H9 (cell line): ENCODE measurements around the gene VDR. TPM values are rescaled to one million over a fixed set of nuclear protein-coding genes. Genes with fewer than 3 reads are reported as not detected.

Source experiments
- DNase-seq: peaks from one replicate; pipeline ENCODE4 v3.0.0-alpha.2; 2017
- H2AFZ ChIP-seq: one replicate; pipeline ENCODE4 v1.6.1; 2013; ENCODE audit warnings: mild to moderate bottlenecking, low read length, control low read depth, moderate library complexity
- H2AK5ac ChIP-seq: 2 replicates; pipeline ENCODE4 v1.6.1; 2013; ENCODE audit warnings: low read length, control low read depth, mixed read lengths; ENCODE audit not compliant: insufficient read length
- H2BK120ac ChIP-seq: one replicate; pipeline ENCODE4 v1.6.1; 2013; ENCODE audit warnings: low read depth, mild to moderate bottlenecking, low read length, control low read depth, inconsistent platforms; ENCODE audit not compliant: poor library complexity, severe bottlenecking
- H2BK12ac ChIP-seq: 2 replicates; pipeline ENCODE4 v1.6.1; 2013; ENCODE audit warnings: low read length, control low read depth, mixed read lengths, low read depth; ENCODE audit not compliant: insufficient read length
- H2BK15ac ChIP-seq: 2 replicates; pipeline ENCODE4 v1.6.1; 2013; ENCODE audit warnings: low read depth, low read length, control low read depth
- H2BK20ac ChIP-seq: one replicate; pipeline ENCODE4 v1.6.1; 2013; ENCODE audit warnings: low read depth, mild to moderate bottlenecking, low read length, control low read depth, inconsistent platforms; ENCODE audit not compliant: poor library complexity, severe bottlenecking
- H2BK5ac ChIP-seq: 2 replicates; pipeline ENCODE4 v1.6.1; 2013; ENCODE audit warnings: low read length, control low read depth, mixed read lengths; ENCODE audit not compliant: insufficient read length
- H3K14ac ChIP-seq: 2 replicates; pipeline ENCODE4 v1.6.1; 2013; ENCODE audit warnings: low read length, control low read depth; ENCODE audit not compliant: insufficient read depth
- H3K18ac ChIP-seq: 2 replicates; pipeline ENCODE4 v1.6.1; 2013; ENCODE audit warnings: low read depth, mild to moderate bottlenecking, mixed read lengths, low read length, control low read depth; ENCODE audit not compliant: insufficient read length
- H3K23ac ChIP-seq: 2 replicates; pipeline ENCODE4 v1.6.1; 2013; ENCODE audit warnings: low read length, control low read depth, mixed read lengths, low read depth; ENCODE audit not compliant: insufficient read length
- H3K23me2 ChIP-seq: 2 replicates; pipeline ENCODE4 v1.6.1; 2013; ENCODE audit warnings: low read depth, mild to moderate bottlenecking, mixed read lengths, low read length, control low read depth; ENCODE audit not compliant: insufficient read length, poor library complexity, severe bottlenecking
- H3K27ac ChIP-seq: 2 replicates; pipeline ENCODE4 v1.5.1; 2013; ENCODE audit warnings: low read length, control low read depth, mixed read lengths, low read depth; ENCODE audit not compliant: insufficient read length
- H3K27me3 ChIP-seq: 2 replicates; pipeline ENCODE4 v1.6.1; 2013; ENCODE audit warnings: low read length, control low read depth, inconsistent platforms; ENCODE audit not compliant: insufficient read depth
- H3K4ac ChIP-seq: 2 replicates; pipeline ENCODE4 v1.6.1; 2013; ENCODE audit warnings: low read depth, mild to moderate bottlenecking, control low read depth, inconsistent platforms, low read length, moderate library complexity
- H3K4me1 ChIP-seq: 2 replicates; pipeline ENCODE4 v1.6.1; 2013; ENCODE audit warnings: low read length, control low read depth, inconsistent platforms; ENCODE audit not compliant: insufficient read depth
- H3K4me2 ChIP-seq: 2 replicates; pipeline ENCODE4 v1.6.1; 2013; ENCODE audit warnings: low read length, control low read depth, mixed read lengths; ENCODE audit not compliant: insufficient read length, insufficient read depth
- H3K56ac ChIP-seq: 2 replicates; pipeline ENCODE4 v1.6.1; 2013; ENCODE audit warnings: low read depth, mild to moderate bottlenecking, mixed read lengths, low read length, control low read depth; ENCODE audit not compliant: insufficient read length
- H3K79me1 ChIP-seq: 2 replicates; pipeline ENCODE4 v1.6.1; 2013; ENCODE audit warnings: low read depth, mild to moderate bottlenecking, moderate library complexity, low read length, control low read depth, inconsistent platforms; ENCODE audit not compliant: insufficient read depth, poor library complexity, severe bottlenecking
- H3K79me2 ChIP-seq: 2 replicates; pipeline ENCODE4 v1.6.1; 2013; ENCODE audit warnings: low read length, control low read depth, inconsistent platforms; ENCODE audit not compliant: insufficient read depth
- H3K9ac ChIP-seq: 2 replicates; pipeline ENCODE4 v1.6.1; 2013; ENCODE audit warnings: low read length, control low read depth, mixed read lengths; ENCODE audit not compliant: insufficient read length; ENCODE audit errors: extremely low read depth
- H3K9me3 ChIP-seq: one replicate; pipeline ENCODE4 v1.6.1; 2013; ENCODE audit warnings: low read depth, low read length, inconsistent platforms; ENCODE audit not compliant: control insufficient read depth
- H3T11ph ChIP-seq: one replicate; pipeline ENCODE4 v1.6.1; 2013; ENCODE audit warnings: mild to moderate bottlenecking, low read length, control low read depth, inconsistent platforms
- H4K20me1 ChIP-seq: one replicate; pipeline ENCODE4 v1.6.1; 2013; ENCODE audit not compliant: control insufficient read depth, insufficient read length, insufficient read depth
- H4K5ac ChIP-seq: 2 replicates; pipeline ENCODE4 v1.6.1; 2013; ENCODE audit warnings: low read depth, mild to moderate bottlenecking, mixed read lengths, low read length, control low read depth; ENCODE audit not compliant: insufficient read length
- H4K8ac ChIP-seq: replicated peaks from 2 replicates; pipeline ENCODE4 v1.6.1; 2013; ENCODE audit warnings: low read length, control low read depth, mixed read lengths, low read depth; ENCODE audit not compliant: insufficient read length
- H4K91ac ChIP-seq: 2 replicates; pipeline ENCODE4 v1.6.1; 2013; ENCODE audit warnings: low read depth, mild to moderate bottlenecking, moderate library complexity, mixed read lengths, low read length, control low read depth; ENCODE audit not compliant: insufficient read length
- H3K27ac Mint-ChIP-seq, 3 experiments: 2 replicates in 2 of 3; 3 replicates in 1 of 3; pipeline ENCODE4 v1.8.0; 2020 to 2021; ENCODE audit warnings: mixed read lengths in 3 of 3, mild to moderate bottlenecking in 1 of 3, moderate library complexity in 1 of 3
- H3K27me3 Mint-ChIP-seq: 2 replicates; pipeline ENCODE4 v1.8.0; 2021; ENCODE audit warnings: low read depth, mild to moderate bottlenecking, moderate library complexity, mixed read lengths
- H3K36me3 Mint-ChIP-seq, 3 experiments: 2 replicates in 2 of 3; 3 replicates in 1 of 3; pipeline ENCODE4 v1.8.0; 2020 to 2021; ENCODE audit warnings: low read depth in 3 of 3, mixed read lengths in 3 of 3; ENCODE audit not compliant: insufficient read depth in 1 of 3
- H3K4me1 Mint-ChIP-seq, 2 experiments: 2 replicates each; pipeline ENCODE4 v1.8.0; 2020; ENCODE audit warnings: mixed read lengths in 2 of 2
- H3K4me3 Mint-ChIP-seq, 2 experiments: 2 replicates in 1 of 2; 3 replicates in 1 of 2; pipeline ENCODE4 v1.8.0; 2020 to 2021; ENCODE audit warnings: mild to moderate bottlenecking in 2 of 2, mixed read lengths in 2 of 2, moderate library complexity in 1 of 2
- H3K9me3 Mint-ChIP-seq, 2 experiments: 2 replicates in 1 of 2; 3 replicates in 1 of 2; pipeline ENCODE4 v1.8.0; 2020; ENCODE audit warnings: mild to moderate bottlenecking in 2 of 2, mixed read lengths in 2 of 2, moderate library complexity in 1 of 2
- CTCF ChIP-seq: fragments of 200-600 bp; sonication (generic); conservative IDR thresholded peaks from 3 replicates; pipeline ENCODE4 v1.8.0; 2021; ENCODE audit warnings: antibody characterized with exemption, mild to moderate bottlenecking
- WGBS: extraction: QIAGEN DNeasy Blood & Tissue Kit; methylation state at CpG from one replicate; pipeline ENCODE4 v1.1.7; 2013; ENCODE audit warnings: missing lambda C conversion rate, low lambda C conversion rate, mixed read lengths; ENCODE audit not compliant: insufficient read length; ENCODE audit errors: extremely low coverage; 5-methylcytosine and 5-hydroxymethylcytosine counted together
- total RNA-seq: library from RNA; stranded (reverse); gene quantifications from 2 replicates; pipeline ENCODE4 v1.2.1, GENCODE V29; 2021

The VDR gene
- total RNA-seq, 1 experiment from 2014 or later: 0.61 TPM

- Mint-ChIP-seq H3K27ac (peak overlapping the region in 2 of 3 experiments; percentile 53 to 80; a peak in 4 of 7 replicates), H3K4me1 (peaks cover 37 to 53% of the 10 kb centered on the region in 2 experiments)
- no CpG with 5 or more reads among the region's 5 CpGs for WGBS
These were observed 102.5 kb downstream of the VDR start for GRCh38 chr12:47802312-47802711.

More at GRCh38 chr12:47802312-47802711, 102.5 kb downstream of the VDR start:
- no peaks in the 10 kb centered on the region; a peak in 1 of 5 replicates for H3K9me3 Mint-ChIP-seq
- peak; percentile 64 for TF ChIP-seq CTCF
- H3K4me3 Mint-ChIP-seq: no peak overlapping the region
- H3K79me2 ChIP-seq: peaks cover 4% of the 10 kb centered on the region; the same call in 1 of the 2 replicates
- H2BK120ac ChIP-seq: no peak overlapping the region
- H3K23me2 ChIP-seq: no peaks in the 10 kb centered on the region
- H2BK12ac ChIP-seq: no peak overlapping the region
- H3K9me3 ChIP-seq: no peaks in the 10 kb centered on the region
- H3K23ac ChIP-seq: no peak overlapping the region
- H3K4ac ChIP-seq: no peak overlapping the region
- no peak for DNase-seq
- no peak overlapping the region for H3K56ac ChIP-seq
- peaks cover 2% of the 10 kb centered on the region; the same call in 1 of the 2 replicates for H3K4me1 ChIP-seq
- no peak overlapping the region for H3K27ac ChIP-seq
- no peak overlapping the region for H3T11ph ChIP-seq
- H2BK5ac ChIP-seq: no peak overlapping the region
- no peak overlapping the region for H3K9ac ChIP-seq
- H4K20me1 ChIP-seq: peaks cover 2% of the 10 kb centered on the region
- no peak overlapping the region for H2BK15ac ChIP-seq
- no peak overlapping the region for H2AFZ ChIP-seq
- no peak overlapping the region for H3K18ac ChIP-seq
- H3K27me3 ChIP-seq: no peaks in the 10 kb centered on the region
- no peaks in the 10 kb centered on the region for H3K79me1 ChIP-seq
- H4K91ac ChIP-seq: no peak overlapping the region
- H4K8ac ChIP-seq: no peak overlapping the region
- H3K14ac ChIP-seq: no peak overlapping the region
- H2AK5ac ChIP-seq: no peak overlapping the region
- no peak overlapping the region for H4K5ac ChIP-seq
- no peak overlapping the region for H3K4me2 ChIP-seq
- H2BK20ac ChIP-seq: no peak overlapping the region
- peaks cover 6 to 27% (median 22%) of the 10 kb centered on the region in 3 experiments; a peak in 6 of 7 replicates for H3K36me3 Mint-ChIP-seq
- H3K27me3 Mint-ChIP-seq: no peaks in the 10 kb centered on the region; the same call in 1 of the 2 replicates
